Type B pancreatic cell (in vitro differentiated cells): ENCODE results near the gene OR10D3. TPM values are rescaled to one million over a fixed set of nuclear protein-coding genes. Genes with fewer than 3 reads are reported as not detected.

Experiments used
- DNase-seq: peaks from one replicate; pipeline ENCODE4 v3.0.0; 2021; ENCODE audit warnings: mixed read lengths; ENCODE audit not compliant: unreplicated experiment; ENCODE audit errors: extremely low spot score
- H3K27ac Mint-ChIP-seq: 2 replicates; pipeline ENCODE4 v1.8.0; 2021; ENCODE audit warnings: mild to moderate bottlenecking, mixed read lengths
- H3K27me3 Mint-ChIP-seq: 2 replicates; pipeline ENCODE4 v1.8.0; 2021; ENCODE audit warnings: mixed read lengths
- H3K36me3 Mint-ChIP-seq: 2 replicates; pipeline ENCODE4 v1.8.0; 2021; ENCODE audit warnings: mixed read lengths
- H3K4me1 Mint-ChIP-seq: one replicate; pipeline ENCODE4 v1.8.0; 2021; ENCODE audit warnings: mixed read lengths; ENCODE audit not compliant: unreplicated experiment
- H3K4me3 Mint-ChIP-seq: 2 replicates; pipeline ENCODE4 v1.8.0; 2021; ENCODE audit warnings: mild to moderate bottlenecking, mixed read lengths
- H3K9me3 Mint-ChIP-seq: 2 replicates; pipeline ENCODE4 v1.8.0; 2021; ENCODE audit warnings: mixed read lengths
- CTCF ChIP-seq: fragments of 200-600 bp; sonication (generic); conservative IDR thresholded peaks from 2 replicates; pipeline ENCODE4 v1.5.0; 2021; ENCODE audit warnings: antibody characterized with exemption, mild to moderate bottlenecking
- total RNA-seq: library from RNA; stranded (reverse); gene quantifications from 2 replicates; pipeline ENCODE4 v1.2.1, GENCODE V29; 2021; ENCODE audit warnings: low replicate concordance

The OR10D3 gene
- total RNA-seq, 1 donor from 2014 or later, result not detected

GRCh38 chr11:124179310-124179709 lies 3.8 kb upstream of the OR10D3 start:
- no peak for DNase-seq
- TF ChIP-seq CTCF, result no peak
- peaks cover under 1% of the 10 kb centered on the region for H3K4me1 Mint-ChIP-seq
- H3K4me3 Mint-ChIP-seq, result no peak overlapping the region
- no peaks in the 10 kb centered on the region for H3K36me3 Mint-ChIP-seq
- no peak overlapping the region for H3K27ac Mint-ChIP-seq
- no peaks in the 10 kb centered on the region for H3K9me3 Mint-ChIP-seq
- peaks cover 8% of the 10 kb centered on the region for H3K27me3 Mint-ChIP-seq

GRCh38 chr11:124190298-124191139 lies 7.4 kb downstream of the OR10D3 start:
- Mint-ChIP-seq H3K9me3 (no peaks in the 10 kb centered on the region), H3K36me3 (no peaks in the 10 kb centered on the region), H3K27ac (no peak overlapping the region), H3K27me3 (no peaks in the 10 kb centered on the region), H3K4me3 (no peak overlapping the region), H3K4me1 (peaks cover 4% of the 10 kb centered on the region)
- no peak for DNase-seq
- no peak for TF ChIP-seq CTCF

GRCh38 chr11:124193221-124194010 lies 10.3 kb downstream of the OR10D3 start:
- no peak overlapping the region for H3K4me3 Mint-ChIP-seq
- H3K27me3 Mint-ChIP-seq, result no peaks in the 10 kb centered on the region
- no peak for DNase-seq
- no peaks in the 10 kb centered on the region for H3K9me3 Mint-ChIP-seq
- no peak overlapping the region for H3K27ac Mint-ChIP-seq
- H3K4me1 Mint-ChIP-seq, result peaks cover 4% of the 10 kb centered on the region
- H3K36me3 Mint-ChIP-seq, result no peaks in the 10 kb centered on the region
- TF ChIP-seq CTCF, result no peak

GRCh38 chr11:124194293-124195188 lies 11.4 kb downstream of the OR10D3 start:
- Mint-ChIP-seq H3K27ac (no peak overlapping the region), H3K4me1 (peaks cover 4% of the 10 kb centered on the region), H3K4me3 (no peak overlapping the region), H3K27me3 (no peaks in the 10 kb centered on the region), H3K36me3 (no peaks in the 10 kb centered on the region), H3K9me3 (no peaks in the 10 kb centered on the region)
- no peak for DNase-seq
- TF ChIP-seq CTCF, result no peak

GRCh38 chr11:124195189-124195734 lies 12.1 kb downstream of the OR10D3 start:
- DNase-seq, result no peak
- peak; percentile 82 for TF ChIP-seq CTCF
- Mint-ChIP-seq H3K36me3 (no peaks in the 10 kb centered on the region), H3K4me3 (no peak overlapping the region), H3K27ac (no peak overlapping the region), H3K27me3 (no peaks in the 10 kb centered on the region), H3K4me1 (peaks cover 4% of the 10 kb centered on the region), H3K9me3 (no peaks in the 10 kb centered on the region)
